K562 (cell line): ENCODE results near the gene SCAMP5.

ENCODE experiments used
- HNRNPUL1 ChIP-seq: fragments of 200-400 bp; formaldehyde crosslinking; IDR thresholded peaks from 2 replicates; pipeline ENCODE4 v1.6.1; 2017; ENCODE audit warnings: low read length
- POLR2A ChIP-seq: fragments of 450-650 bp; conservative IDR thresholded peaks from 2 replicates; pipeline ENCODE4 v1.6.1; 2016
- TF ChIP-seq, protein P1 (sequence below), 2 experiments: fragments of 450-650 bp; formaldehyde crosslinking in 1 of 2; IDR thresholded peaks; 2 replicates each; pipeline versions ENCODE4 v1.4.0 to v1.6.1; 2014 to 2020; ENCODE audit warnings: mild to moderate bottlenecking in 2 of 2, borderline replicate concordance in 1 of 2, low read depth in 1 of 2

DNA sequence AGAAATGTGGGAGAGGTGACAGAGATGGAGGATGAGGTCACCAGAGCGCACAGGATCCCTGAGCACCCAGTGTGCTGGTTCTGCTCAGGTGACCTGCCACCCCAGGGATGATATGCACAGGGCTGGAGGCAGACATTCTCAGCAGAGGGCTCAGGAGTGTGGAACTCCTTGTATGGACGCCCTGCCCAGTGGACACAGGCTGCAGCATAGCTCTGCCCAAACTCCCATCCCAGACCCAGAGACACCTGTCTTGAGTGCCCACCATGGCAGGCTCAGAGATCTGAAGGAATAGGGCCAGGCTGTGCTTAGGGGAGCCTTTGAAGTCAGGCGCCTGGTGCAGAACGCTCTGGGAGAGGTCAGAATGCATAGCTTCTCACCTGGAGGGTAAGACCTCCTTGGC is 75.3 kb downstream of the SCAMP5 start:
- TF ChIP-seq POLR2A (no peak), HNRNPUL1 (no peak)
- TF ChIP-seq, protein P1, sequence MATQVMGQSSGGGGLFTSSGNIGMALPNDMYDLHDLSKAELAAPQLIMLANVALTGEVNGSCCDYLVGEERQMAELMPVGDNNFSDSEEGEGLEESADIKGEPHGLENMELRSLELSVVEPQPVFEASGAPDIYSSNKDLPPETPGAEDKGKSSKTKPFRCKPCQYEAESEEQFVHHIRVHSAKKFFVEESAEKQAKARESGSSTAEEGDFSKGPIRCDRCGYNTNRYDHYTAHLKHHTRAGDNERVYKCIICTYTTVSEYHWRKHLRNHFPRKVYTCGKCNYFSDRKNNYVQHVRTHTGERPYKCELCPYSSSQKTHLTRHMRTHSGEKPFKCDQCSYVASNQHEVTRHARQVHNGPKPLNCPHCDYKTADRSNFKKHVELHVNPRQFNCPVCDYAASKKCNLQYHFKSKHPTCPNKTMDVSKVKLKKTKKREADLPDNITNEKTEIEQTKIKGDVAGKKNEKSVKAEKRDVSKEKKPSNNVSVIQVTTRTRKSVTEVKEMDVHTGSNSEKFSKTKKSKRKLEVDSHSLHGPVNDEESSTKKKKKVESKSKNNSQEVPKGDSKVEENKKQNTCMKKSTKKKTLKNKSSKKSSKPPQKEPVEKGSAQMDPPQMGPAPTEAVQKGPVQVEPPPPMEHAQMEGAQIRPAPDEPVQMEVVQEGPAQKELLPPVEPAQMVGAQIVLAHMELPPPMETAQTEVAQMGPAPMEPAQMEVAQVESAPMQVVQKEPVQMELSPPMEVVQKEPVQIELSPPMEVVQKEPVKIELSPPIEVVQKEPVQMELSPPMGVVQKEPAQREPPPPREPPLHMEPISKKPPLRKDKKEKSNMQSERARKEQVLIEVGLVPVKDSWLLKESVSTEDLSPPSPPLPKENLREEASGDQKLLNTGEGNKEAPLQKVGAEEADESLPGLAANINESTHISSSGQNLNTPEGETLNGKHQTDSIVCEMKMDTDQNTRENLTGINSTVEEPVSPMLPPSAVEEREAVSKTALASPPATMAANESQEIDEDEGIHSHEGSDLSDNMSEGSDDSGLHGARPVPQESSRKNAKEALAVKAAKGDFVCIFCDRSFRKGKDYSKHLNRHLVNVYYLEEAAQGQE (IDR thresholded peaks at IDR 0.05; ENCODE audit: borderline replicate concordance): no peak
- TF ChIP-seq, protein P1 (CRISPR knock-in tag; IDR thresholded peaks at IDR 0.05; ENCODE audit: low read depth): no peak
